COLO668 (cell line): ENCODE measurements around the gene SNX5.
"Not testable (repeated sequence)": the region's sequence is repeated elsewhere in the genome, so short reads cannot be mapped to it uniquely, and the experiment has no call there.

Experiments used
- DNase-seq: peaks from one replicate; lab custom pipeline; 2025; ENCODE audit not compliant: unreplicated experiment; lab: John Stamatoyannopoulos, UW

The SNX5 gene

DNA sequence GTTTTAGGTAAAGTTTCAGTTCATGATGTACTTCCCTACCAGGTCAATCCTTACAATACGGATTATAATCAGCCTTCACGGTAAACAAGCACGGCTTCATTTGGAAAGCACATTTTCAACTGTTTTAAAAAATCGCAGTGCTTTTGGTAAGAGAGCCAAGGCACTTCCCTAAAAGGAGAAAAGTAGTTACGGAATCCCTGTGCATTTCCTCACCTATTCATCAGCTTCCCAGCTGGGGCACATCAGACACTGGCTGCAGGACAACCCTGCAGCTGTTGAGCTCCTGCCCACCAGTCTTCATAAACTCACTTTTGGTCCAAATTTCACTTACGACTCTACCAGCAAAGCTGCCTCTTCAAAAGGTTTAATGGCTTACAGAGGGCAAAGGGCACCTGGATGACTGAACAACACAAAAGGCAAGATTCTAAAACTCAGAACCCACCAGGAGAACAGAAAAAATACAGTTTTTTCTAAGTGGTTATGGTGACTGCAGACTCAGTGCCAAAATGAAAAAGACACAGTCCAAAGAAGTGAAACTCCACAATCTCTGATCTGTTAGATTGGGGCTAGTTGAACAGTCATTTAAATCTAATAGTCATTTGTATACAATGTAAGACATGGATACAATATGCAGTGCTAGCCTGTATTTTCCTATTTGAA is 7.5 kb downstream of the SNX5 start:
- DNase-seq: no peak

DNA sequence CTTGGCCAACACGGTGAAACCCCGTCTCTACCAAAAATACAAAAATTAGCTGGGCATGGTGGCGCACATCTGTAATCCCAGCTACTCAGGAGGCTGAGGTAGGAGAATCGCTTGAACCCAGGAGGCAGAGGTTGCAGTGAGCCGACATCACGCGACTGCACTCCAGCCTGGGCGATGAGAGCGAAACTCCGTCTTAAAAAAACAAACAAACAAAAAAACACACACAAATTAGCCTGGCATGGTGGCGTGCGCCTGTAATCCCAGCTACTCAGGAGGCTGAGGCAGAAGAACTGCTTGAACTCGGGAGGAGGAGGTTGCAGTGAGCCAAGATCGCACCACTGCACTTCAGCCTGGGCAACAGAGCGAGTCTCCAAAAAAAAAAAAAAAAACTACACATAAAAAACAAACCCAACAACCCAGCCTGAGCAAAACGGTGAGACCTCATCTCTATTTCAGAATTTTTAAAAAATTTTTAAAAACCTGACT is 8.2 kb downstream of the SNX5 start:
- not testable (repeated sequence) for DNase-seq

DNA sequence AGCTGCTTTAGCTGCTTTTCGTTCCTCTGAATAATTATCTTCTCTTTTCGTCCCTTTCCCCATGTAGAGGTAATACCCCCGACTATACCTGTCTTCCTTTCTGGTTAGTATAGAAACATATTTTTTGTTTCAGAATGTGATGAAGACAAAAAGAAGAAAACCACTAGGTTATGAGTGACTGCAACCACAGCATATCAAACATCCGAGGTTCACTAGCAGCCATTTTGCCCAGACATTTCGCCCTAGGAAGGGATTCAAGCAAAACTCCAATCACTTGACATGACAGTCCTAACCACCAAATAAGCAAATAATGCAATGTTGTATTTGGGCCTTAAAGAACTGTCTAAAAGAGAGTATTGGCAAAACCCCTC is 9.4 kb downstream of the SNX5 start:
- no peak for DNase-seq

DNA sequence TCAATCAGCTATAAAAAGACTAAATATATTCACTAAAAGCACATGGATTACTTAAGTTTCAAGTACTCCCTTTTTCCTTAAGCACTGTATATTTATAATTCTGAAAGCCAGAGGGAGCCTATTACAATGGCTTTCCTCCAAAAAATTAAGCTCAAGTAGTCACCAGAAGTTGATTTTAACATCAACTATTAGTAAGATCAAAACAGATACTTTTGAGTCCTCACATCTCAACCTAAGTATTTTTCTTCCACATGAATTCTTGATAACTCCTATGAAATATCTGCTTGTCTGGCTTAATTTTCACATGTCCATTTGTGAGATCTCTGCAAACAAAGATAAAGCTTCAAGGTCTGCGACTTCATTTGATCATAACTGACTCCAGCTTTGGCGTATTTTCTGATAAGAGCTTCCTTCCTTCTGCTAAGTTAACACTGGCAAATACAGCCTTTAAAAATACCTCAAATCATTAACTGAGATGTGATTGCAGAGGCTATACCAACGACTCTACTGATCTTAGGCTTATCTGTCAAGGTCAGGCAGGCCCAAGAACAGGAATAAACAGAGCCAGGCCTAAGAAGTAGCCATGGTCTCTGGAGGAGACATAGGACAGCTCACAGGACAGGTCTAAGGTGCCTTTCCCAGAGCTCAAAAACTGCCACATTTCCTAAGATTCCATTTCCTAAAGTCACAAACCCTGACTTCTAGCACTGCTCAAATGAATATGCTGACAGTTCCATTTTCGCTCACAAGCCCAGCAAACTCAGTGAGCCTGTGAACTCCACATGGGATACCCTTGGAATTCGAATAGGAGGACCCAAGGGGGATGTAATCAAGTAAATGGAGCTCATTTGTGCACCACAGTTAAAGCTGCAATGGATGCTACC is 10.0 kb downstream of the SNX5 start:
- no peak for DNase-seq

DNA sequence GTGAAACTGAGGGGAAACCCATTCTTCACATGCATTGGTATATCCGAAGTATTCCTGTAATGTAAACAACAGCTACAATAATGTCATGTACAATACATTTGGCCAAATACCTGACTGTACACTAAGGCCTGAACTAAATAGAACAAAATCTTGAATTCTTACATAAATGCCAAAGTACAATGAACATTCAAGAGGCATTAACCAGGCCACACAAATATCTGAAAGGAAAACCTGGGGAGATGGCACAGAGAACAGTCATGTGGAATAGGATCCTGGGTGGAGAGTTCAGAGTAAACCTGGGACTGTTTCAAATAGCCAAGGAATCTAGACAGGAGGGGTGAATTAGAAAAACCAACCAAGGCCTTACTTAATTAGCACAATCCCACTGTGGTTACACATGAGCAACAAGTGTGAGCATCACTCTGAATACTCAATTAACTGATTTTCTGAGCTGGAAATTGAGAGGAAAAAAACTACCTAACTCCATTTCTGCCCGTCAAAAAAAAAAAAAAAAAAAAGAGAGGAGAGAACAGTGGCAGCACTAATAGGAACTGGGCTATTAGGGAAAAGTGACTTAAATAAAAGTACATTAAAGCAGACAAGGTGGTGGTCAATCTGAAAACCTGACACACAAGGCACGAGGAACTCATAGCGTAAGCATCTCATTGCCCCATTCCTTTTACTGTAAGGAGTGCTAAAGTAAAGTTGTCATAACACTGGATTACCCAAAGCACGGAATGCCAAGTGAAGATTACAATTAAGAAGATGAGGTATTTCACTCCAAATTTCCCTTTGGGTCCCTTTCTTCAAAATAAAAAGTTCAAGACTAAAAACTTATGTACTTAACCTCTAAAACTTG is 10.9 kb downstream of the SNX5 start:
- DNase-seq: no peak

DNA sequence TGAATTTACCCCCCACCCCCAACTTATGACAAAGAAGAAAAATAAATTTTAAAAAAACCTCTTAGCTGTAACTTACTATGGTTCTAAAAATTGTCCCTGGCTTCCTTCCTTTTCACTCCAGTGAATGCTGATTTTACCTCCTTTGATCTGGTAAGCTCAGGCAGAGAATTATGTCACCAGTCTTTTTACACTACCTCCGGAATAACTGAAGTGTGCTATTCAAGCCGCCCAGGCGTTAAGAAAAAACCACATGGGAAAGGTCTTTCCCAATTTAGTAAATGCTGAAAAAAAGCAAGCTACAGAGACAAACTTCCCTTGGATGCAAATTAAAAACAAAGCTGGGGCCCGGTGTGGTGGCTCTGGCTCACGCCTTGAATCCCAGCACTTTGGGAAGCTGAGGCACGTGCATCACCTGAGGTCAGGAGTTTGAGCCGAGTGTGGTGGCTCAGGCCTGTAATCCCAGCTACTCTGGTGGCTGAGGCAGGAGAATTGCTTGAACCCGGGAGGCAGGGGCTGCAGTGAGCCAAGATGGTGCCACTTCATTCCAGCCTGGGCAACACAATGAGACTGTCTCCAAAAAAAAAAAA is 12.4 kb downstream of the SNX5 start:
- DNase-seq: no peak

DNA sequence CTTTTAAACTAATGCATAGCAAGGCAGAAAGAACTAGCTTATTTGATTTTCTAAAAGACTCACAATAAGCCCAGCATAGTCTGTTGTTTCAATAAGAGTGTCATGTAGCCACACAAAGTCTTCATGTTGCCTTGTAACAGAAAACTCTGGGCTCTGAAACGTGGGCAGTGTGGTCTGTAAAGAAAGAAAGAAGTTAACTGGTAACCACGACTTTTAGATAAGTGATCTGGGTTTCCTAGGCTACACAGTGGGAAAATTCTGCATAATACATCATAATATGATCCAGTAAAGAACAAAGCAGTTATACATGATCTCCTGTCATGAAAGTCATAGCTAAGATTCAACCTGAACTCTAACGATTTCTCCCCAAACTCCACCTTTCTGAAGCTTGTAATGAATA is 13.3 kb downstream of the SNX5 start:
- no peak for DNase-seq

DNA sequence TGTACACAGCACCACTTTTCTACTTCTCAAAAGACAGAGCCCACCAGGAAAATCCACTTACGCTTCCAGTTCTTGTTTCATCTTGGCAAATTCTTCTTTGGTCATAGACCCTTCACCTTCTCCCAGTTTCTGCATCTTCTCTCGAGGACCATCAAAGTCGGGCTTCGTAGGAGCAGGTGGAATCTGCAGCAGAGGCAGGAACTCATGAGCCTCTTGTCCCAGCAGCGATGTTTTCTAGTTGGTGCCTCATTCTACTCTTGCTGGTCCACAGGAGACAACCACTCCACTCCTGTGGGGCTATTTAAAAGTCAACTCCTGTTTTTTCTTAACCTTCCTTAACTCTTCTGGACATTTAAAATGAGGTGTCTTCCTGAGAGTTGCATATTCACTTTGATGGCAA is 14.7 kb downstream of the SNX5 start:
- no peak for DNase-seq

DNA sequence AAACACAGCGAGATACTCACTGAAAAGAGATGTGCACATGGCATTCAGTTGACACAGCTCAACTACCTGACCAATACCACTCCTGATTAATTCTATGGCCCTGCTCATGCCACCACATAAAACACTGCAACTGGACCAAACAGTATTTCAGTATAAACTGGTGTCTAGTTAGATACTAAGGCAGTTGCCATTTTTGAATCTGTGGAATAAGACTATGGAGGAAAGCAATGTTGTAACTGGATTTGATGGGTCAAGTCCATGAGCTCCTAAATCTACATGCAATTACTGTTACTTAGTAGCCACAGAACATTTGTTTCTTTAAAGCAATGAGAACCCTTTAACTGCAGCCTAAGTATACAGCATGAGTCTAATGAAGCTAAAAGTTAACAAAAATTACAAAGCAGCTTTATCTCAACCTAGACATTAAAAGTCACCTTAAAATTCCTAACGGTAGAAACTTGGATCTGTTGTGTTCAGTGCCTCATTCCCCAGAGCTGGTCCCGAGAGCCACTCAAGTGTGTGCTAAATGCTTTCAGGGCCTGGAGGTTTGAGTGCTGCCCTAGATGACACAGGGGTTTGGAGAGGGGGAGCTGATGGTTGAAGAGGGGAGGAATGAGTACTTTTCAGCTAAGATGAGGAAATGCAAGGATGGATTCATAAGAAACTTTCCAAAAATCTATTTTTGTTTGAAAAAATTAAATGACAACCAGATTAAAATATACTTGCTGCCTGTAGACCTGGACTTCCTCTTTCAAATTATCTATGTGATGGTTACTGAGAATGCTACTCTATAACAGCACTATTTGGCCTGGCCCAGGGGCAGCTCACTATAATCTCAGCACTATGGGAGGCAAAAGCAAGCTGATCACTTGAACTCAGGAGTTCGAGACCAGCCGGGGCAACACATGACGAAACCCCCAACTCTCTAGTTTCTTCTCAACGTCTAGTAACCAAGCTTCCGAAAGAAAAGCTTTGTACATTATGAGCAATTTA is 15.6 kb downstream of the SNX5 start:
- DNase-seq: no peak

DNA sequence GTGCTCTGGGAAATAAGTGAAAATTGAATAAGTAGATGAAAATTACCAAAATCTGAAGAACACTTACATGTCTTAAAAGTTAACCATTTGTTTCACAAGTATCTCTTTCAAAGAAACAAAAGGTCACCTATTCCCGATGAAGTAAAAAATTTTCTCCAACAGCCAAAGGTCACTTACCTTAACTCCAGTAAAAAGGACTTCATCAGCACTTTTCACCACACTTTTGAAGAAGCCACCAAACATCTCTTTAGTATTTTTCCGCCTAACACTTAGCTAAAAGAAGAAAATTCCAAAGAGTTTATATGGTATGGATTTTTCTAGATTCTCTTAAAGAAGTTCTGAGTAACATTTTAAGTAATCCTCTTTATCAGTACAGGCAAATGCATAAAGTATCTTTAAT is 17.3 kb downstream of the SNX5 start:
- DNase-seq: no peak

DNA sequence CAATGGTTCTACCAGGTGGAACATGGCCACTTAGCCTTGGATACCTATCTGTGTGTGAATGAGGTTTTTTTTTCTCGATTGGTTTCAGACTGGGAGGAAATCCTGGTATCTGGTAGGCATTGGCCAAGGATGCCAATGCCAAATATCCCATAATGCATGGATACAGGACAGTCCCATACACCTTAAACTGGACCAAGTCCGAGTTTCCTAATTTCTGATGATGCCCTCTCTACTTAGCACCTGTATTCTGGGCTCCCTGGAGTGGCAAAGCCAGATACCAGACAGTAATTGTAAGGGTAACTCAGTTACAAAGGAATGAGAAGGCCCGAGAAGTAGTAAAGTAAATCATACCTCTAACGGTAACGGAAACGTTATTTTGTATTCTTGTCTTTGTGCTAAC is 17.9 kb downstream of the SNX5 start:
- no peak for DNase-seq

DNA sequence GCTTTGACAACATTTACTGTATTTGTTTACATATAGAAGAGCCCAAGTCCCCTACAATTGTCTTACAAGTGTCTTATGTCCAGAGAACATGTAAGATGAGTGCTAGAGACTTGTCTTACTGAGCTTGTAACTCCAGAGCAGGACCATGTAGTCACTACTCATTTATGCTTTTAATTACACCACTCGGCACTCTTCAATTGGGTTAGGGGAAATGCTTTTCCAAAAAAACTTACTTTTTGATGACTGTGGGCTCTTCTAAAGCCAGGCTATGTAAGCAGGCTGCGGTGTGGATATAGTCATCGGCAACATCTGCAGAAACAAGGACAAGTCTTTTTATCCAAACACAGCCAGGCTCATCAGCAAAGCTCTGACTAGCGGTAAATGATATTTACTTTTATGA is 18.7 kb downstream of the SNX5 start:
- no peak for DNase-seq

DNA sequence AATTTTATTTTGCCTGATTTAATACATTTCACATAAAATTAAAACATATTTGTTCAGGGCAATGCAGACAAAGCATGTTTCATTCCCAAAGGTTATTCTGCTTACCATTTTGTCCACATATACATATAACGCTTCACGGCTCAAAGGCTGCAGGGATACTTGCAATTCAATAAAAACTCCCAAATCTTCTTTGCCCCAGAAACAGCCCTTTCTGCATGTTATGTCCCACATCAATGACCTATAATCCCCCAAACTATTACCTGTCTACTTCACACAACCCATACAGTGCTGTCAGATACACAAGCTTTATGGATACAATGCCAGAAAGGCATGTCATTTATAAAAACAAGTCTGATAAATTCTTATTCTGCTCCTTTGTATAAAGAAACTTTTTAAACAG is 20.2 kb downstream of the SNX5 start:
- DNase-seq: no peak

DNA sequence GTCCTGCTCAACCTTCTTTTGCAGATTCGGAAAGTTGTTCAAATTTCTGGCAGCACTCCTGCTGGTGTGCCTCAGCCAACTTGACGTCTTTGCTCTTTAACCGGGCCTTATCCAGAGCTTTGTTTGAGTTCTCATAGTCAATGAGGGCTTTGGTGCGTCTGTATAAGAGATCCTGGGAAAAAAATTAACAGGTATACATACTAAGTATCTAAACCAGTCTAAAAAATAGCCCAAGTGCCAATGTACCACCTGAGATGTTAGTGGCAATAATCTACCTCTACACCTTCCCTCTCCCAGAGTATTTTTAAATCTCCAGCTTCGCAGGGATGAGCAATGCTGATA is 21.1 kb downstream of the SNX5 start:
- DNase-seq: no peak

DNA sequence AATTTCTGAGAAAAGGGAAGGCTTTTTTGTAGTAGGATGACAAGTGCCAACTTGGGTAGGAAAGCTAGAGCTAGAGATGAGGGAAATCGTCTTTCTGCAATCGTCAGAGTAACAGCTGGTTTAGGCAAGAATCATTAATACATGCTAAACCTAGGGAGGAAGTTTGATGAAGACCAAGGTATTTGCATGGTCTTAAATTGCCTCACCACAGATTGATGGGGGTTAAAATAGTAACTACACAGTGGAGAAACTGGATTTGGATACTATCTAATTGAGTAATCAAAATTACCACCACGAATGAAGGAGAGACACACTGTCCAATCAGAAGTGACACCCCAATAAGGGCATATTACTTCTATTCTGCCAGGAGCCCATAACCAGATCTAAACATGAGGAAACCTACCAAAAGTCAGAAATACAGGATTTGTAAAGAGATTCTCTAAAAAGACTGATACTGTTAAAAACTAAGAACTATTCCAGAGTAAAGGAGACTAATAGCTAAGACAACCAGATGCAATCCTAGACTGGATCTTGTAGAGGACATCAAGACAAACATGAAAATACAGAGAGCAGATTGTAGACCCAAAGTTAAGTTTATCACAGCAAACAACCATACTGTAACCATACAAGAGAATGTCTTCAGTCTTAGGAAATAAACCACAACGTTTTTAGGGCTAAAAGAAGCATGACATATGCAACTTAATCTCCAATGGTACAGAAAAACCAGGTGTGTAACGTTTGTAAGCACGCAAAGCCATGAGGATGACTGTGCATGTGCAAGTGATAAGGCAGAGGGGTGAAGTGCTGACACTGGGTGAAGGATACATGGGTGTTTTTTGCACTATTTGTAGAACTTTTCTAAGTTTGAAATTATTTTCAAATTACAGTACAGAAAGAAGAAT is 21.8 kb downstream of the SNX5 start:
- no peak for DNase-seq

DNA sequence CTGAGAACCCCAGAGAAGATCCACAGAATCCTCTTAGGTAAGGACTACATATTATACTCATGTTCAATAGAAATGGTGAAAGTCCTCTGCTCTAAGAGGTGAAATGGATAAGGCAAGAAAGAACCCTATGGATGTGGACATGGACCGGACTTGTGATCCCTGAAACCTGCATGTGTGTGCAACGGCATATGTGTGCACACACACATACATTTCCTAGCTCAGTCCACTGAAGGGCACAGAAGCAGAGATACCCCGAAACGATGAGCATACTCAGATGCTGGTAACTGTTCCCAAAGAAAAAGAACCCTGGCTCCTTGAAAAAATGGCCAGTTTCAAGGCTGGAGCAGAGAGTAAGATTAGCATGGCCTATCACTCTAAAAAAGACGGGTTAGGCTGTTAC is 22.6 kb downstream of the SNX5 start:
- no peak for DNase-seq

DNA sequence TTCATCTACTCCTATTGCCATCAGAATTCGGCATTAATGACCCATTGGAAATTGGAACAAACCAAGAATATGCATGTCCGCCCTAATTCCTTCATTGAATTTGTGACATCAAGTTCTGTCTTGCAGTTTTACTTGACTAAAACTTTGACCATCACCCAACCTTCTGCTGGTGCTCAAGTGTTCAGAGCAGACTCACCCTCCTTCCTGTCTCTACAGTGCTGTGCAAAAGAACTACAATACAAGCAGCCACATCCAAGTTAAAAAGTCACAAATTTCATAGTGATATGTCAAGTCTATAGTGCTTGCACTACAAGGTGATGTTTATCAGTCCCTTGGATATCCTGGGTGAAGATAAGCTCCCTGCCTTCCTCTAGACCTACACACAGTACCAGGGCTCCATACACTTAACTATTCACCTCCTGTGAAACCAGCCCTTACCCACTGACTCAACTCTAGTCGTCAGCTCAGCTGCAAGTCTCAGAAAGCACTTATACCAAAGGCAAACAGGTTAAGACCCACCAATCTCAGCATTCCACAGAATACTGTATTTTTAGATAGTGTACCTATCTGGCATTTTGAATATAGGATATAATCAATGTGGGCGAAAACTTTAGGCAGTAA is 23.6 kb downstream of the SNX5 start:
- no peak for DNase-seq

DNA sequence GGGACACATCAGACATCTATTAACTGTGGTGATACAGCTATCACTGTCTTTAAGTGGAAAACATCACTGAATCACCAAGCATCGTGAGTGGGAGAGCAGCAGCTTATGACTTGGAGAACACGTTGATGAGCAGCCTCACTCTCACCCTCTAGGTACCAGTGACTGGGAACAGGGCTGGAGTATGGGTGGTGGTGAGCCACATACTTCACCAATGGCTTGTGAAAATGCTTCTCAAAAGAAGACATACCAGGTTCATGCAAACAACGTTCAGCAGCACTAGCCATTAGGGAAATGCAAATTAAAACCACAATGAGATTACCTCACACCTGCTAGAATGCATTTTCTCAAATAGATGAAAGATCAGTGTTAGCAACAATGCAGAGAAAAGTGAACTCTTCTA is 25.3 kb downstream of the SNX5 start:
- DNase-seq: no peak

DNA sequence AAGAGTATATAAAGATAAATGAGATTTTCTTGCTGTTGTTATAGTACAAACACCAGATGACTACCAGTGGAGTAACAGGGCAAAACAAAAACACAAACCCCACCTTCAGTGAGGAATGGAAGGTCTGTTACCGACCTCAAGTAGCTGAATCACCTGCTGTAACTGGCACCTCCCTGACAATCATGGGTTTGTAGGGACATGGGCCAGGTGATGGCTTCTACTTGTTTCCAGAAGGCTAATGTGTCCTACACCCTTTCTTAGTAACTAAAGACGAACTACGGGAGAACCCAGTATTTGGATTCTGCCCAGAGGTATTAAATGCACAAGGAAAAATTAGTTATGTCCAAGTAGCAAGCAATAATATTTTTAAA is 26.8 kb downstream of the SNX5 start:
- no peak for DNase-seq
